Measurements from ENCODE around the gene GNG14. TPM values are rescaled to one million over a fixed set of nuclear protein-coding genes. Genes with fewer than 3 reads are reported as not detected.

The GNG14 gene
- total and polyA plus RNA-seq, 10 of the 15 experiments (the other 5 are each of a cell fraction or from before 2014, with no cell fraction given) = not detected

DNA sequence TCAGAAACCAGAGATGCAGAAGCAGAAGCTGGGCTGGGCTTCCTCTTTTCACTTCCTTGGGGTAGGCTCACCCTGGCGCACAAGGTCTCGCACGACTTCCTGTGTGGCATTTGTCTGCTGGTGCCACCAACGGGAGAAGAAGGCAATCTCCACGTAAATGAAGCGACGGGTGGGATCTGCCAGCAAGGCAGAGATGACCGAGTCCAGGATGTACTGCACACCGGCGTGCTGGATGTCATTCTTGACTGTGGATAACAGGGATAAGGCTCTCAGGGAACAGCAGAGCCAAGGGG is 22.6 kb upstream of the GNG14 start (continued):
- no peak for TF ChIP-seq EP300 (IDR thresholded peaks at IDR 0.05; ENCODE audit: borderline replicate concordance in 1 of 2, control insufficient read depth in 1 of 2, low read depth in 2 of 2, low read length in 2 of 2)
- TF ChIP-seq KLF5 (IDR thresholded peaks at IDR 0.05; ENCODE audit: partially characterized antibody) = no peak
- TF ChIP-seq MXI1 (IDR thresholded peaks at IDR 0.05; ENCODE audit: low read depth, low read length) = peak; percentile 97; the same call in 1 of the 2 replicates
- TF ChIP-seq BMI1 (IDR thresholded peaks at IDR 0.05; ENCODE audit: borderline replicate concordance) = no peak
- no peak for TF ChIP-seq ZBED1 (IDR thresholded peaks at IDR 0.05; ENCODE audit: borderline replicate concordance)
- TF ChIP-seq SP1 (IDR thresholded peaks at IDR 0.05; ENCODE audit: low read depth, low read length) = peak; percentile 5
- TF ChIP-seq RAD21 (IDR thresholded peaks at IDR 0.05; ENCODE audit: insufficient read depth, low read depth, low read length) = no peak
- TF ChIP-seq, protein P1, sequence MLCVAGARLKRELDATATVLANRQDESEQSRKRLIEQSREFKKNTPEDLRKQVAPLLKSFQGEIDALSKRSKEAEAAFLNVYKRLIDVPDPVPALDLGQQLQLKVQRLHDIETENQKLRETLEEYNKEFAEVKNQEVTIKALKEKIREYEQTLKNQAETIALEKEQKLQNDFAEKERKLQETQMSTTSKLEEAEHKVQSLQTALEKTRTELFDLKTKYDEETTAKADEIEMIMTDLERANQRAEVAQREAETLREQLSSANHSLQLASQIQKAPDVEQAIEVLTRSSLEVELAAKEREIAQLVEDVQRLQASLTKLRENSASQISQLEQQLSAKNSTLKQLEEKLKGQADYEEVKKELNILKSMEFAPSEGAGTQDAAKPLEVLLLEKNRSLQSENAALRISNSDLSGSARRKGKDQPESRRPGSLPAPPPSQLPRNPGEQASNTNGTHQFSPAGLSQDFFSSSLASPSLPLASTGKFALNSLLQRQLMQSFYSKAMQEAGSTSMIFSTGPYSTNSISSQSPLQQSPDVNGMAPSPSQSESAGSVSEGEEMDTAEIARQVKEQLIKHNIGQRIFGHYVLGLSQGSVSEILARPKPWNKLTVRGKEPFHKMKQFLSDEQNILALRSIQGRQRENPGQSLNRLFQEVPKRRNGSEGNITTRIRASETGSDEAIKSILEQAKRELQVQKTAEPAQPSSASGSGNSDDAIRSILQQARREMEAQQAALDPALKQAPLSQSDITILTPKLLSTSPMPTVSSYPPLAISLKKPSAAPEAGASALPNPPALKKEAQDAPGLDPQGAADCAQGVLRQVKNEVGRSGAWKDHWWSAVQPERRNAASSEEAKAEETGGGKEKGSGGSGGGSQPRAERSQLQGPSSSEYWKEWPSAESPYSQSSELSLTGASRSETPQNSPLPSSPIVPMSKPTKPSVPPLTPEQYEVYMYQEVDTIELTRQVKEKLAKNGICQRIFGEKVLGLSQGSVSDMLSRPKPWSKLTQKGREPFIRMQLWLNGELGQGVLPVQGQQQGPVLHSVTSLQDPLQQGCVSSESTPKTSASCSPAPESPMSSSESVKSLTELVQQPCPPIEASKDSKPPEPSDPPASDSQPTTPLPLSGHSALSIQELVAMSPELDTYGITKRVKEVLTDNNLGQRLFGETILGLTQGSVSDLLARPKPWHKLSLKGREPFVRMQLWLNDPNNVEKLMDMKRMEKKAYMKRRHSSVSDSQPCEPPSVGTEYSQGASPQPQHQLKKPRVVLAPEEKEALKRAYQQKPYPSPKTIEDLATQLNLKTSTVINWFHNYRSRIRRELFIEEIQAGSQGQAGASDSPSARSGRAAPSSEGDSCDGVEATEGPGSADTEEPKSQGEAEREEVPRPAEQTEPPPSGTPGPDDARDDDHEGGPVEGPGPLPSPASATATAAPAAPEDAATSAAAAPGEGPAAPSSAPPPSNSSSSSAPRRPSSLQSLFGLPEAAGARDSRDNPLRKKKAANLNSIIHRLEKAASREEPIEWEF (IDR thresholded peaks at IDR 0.05; ENCODE audit: insufficient replicate concordance, low read depth, low read length) = no peak
- no peak for TF ChIP-seq E2F4 (IDR thresholded peaks at IDR 0.05; ENCODE audit: low read depth, low read length)
- TF ChIP-seq CBX3 (IDR thresholded peaks at IDR 0.05; ENCODE audit: borderline replicate concordance, low read depth) = no peak
- 0 out of 2 replicates have a peak, but pooled peaks have one; percentile 71 for TF ChIP-seq NKRF (conservative IDR thresholded peaks at IDR 0.05)
- TF ChIP-seq, protein P2, sequence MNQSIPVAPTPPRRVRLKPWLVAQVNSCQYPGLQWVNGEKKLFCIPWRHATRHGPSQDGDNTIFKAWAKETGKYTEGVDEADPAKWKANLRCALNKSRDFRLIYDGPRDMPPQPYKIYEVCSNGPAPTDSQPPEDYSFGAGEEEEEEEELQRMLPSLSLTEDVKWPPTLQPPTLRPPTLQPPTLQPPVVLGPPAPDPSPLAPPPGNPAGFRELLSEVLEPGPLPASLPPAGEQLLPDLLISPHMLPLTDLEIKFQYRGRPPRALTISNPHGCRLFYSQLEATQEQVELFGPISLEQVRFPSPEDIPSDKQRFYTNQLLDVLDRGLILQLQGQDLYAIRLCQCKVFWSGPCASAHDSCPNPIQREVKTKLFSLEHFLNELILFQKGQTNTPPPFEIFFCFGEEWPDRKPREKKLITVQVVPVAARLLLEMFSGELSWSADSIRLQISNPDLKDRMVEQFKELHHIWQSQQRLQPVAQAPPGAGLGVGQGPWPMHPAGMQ (IDR thresholded peaks at IDR 0.05; ENCODE audit: borderline replicate concordance) = no peak
- TF ChIP-seq, protein P3, sequence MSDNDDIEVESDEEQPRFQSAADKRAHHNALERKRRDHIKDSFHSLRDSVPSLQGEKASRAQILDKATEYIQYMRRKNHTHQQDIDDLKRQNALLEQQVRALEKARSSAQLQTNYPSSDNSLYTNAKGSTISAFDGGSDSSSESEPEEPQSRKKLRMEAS (IDR thresholded peaks at IDR 0.05; ENCODE audit: low read depth, low read length) = peak; percentile 88; the same call in 1 of the 2 replicates
- no peak for TF ChIP-seq MTA3 (IDR thresholded peaks at IDR 0.05; ENCODE audit: borderline replicate concordance, low read length)
- TF ChIP-seq NRF1 (conservative IDR thresholded peaks at IDR 0.05; ENCODE audit: low read depth, low read length) = no peak
- TF ChIP-seq SMAD5 (IDR thresholded peaks at IDR 0.05; ENCODE audit: low read depth) = no peak
- no peak for TF ChIP-seq SREBF1 (IDR thresholded peaks at IDR 0.05; ENCODE audit: low read length)
- TF ChIP-seq STAT1 (conservative IDR thresholded peaks at IDR 0.05) = no peak
